ENCODE data around the gene GRAP. TPM values are rescaled to one million over a fixed set of nuclear protein-coding genes. Genes with fewer than 3 reads are reported as not detected.

The GRAP gene
- total RNA-seq, 1 experiment from 2014 or later: 0.55 TPM

DNA sequence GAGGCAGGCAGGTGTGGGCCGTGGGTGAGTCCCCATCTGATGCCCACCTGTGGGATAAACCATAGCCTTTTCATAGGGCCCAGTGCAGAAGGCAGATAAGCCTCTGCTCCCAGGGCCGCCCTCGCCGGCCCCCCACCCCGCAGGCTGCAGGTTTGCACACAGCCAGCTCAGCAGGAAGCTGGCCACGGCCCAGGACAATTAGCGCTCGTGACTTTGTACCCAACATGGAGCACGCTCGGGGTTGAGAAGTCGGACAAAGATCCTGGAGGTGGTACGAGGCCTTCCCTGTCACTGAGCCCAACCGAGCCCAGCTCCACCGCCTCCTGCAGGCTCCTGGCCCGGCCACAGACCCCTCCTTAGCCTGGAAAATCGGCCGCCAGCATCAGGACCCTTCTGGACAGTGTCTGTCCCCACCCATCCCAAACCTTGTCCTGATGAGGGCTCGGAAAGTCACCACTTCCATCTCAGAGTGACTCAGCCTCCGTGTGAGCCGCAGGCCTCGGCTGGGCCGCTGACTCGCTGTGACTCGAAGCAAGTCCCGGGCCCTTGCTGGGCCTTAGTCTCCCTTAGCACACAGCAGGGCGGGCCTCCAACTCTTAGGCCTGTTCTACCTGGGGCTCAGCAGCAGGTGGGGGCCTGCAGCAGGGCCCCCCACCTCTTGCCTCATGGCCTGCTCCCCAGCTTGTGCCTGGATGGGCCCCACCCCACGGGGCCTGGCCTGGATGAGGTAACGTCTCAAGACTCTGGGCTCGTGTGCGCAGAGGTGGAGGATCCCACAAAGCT lies 64.9 kb downstream of the GRAP start:
- H3K36me3 Mint-ChIP-seq (ENCODE audit: insufficient read depth in 1 of 3, low read depth in 3 of 3): peaks cover 23 to 49% (median 44%) of the 10 kb centered on the region in 3 experiments; a peak in 6 of 7 replicates
- Histone ChIP-seq H3K79me2 (ENCODE audit: insufficient read depth, low read length) (no peaks in the 10 kb centered on the region), H3K79me1 (ENCODE audit: insufficient read depth, low read depth, low read length, poor library complexity, severe bottlenecking) (no peaks in the 10 kb centered on the region), H2BK12ac (ENCODE audit: insufficient read length, low read depth, low read length) (no peak overlapping the region), H3K23me2 (ENCODE audit: insufficient read length, low read depth, low read length, poor library complexity, severe bottlenecking) (no peaks in the 10 kb centered on the region), H2BK15ac (ENCODE audit: low read depth, low read length) (no peak overlapping the region), H2BK5ac (ENCODE audit: insufficient read length, low read length) (no peak overlapping the region), H4K91ac (ENCODE audit: insufficient read length, low read depth, low read length) (no peak overlapping the region), H3K9ac (ENCODE audit: extremely low read depth, insufficient read length, low read length) (no peak overlapping the region), H3K4me2 (ENCODE audit: insufficient read depth, insufficient read length, low read length) (no peak overlapping the region), H3K27ac (ENCODE audit: insufficient read length, low read depth, low read length) (no peak overlapping the region), H3K18ac (ENCODE audit: insufficient read length, low read depth, low read length) (no peak overlapping the region), H3K4ac (ENCODE audit: low read depth, low read length) (no peak overlapping the region), H2BK120ac (ENCODE audit: low read depth, low read length, poor library complexity, severe bottlenecking) (no peak overlapping the region), H3K14ac (ENCODE audit: insufficient read depth, low read length) (no peak overlapping the region), H4K8ac (replicated peaks; ENCODE audit: insufficient read length, low read depth, low read length) (no peak overlapping the region), H3K56ac (ENCODE audit: insufficient read length, low read depth, low read length) (no peak overlapping the region), H2AFZ (ENCODE audit: low read length) (no peak overlapping the region), H4K20me1 (ENCODE audit: control insufficient read depth, insufficient read depth, insufficient read length) (no peaks in the 10 kb centered on the region), H3K27me3 (ENCODE audit: insufficient read depth, low read length) (no peaks in the 10 kb centered on the region), H3K4me1 (ENCODE audit: insufficient read depth, low read length) (no peaks in the 10 kb centered on the region), H4K5ac (ENCODE audit: insufficient read length, low read depth, low read length) (no peak overlapping the region), H3K9me3 (ENCODE audit: control insufficient read depth, low read depth, low read length) (no peaks in the 10 kb centered on the region), H3T11ph (ENCODE audit: low read length) (no peak overlapping the region), H3K23ac (ENCODE audit: insufficient read length, low read depth, low read length) (no peak overlapping the region), H2BK20ac (ENCODE audit: low read depth, low read length, poor library complexity, severe bottlenecking) (no peak overlapping the region), H2AK5ac (ENCODE audit: insufficient read length, low read length) (no peak overlapping the region)
- DNase-seq: no peak
- no peaks in the 10 kb centered on the region for H3K9me3 Mint-ChIP-seq
- TF ChIP-seq, protein P1, sequence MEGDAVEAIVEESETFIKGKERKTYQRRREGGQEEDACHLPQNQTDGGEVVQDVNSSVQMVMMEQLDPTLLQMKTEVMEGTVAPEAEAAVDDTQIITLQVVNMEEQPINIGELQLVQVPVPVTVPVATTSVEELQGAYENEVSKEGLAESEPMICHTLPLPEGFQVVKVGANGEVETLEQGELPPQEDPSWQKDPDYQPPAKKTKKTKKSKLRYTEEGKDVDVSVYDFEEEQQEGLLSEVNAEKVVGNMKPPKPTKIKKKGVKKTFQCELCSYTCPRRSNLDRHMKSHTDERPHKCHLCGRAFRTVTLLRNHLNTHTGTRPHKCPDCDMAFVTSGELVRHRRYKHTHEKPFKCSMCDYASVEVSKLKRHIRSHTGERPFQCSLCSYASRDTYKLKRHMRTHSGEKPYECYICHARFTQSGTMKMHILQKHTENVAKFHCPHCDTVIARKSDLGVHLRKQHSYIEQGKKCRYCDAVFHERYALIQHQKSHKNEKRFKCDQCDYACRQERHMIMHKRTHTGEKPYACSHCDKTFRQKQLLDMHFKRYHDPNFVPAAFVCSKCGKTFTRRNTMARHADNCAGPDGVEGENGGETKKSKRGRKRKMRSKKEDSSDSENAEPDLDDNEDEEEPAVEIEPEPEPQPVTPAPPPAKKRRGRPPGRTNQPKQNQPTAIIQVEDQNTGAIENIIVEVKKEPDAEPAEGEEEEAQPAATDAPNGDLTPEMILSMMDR (conservative IDR thresholded peaks at IDR 0.05): no peak
- no peaks in the 10 kb centered on the region for H3K27me3 Mint-ChIP-seq (ENCODE audit: low read depth)
- peak overlapping the region; percentile 76 to 92 (median 87); a peak in 5 of 7 replicates for H3K27ac Mint-ChIP-seq
- no CpG with 5 or more reads among the region's 30 CpGs for WGBS (ENCODE audit: extremely low coverage, insufficient read length, low lambda C conversion rate)
- H3K4me1 Mint-ChIP-seq: peaks cover 9 to 11% of the 10 kb centered on the region in 2 experiments
- no peak overlapping the region for H3K4me3 Mint-ChIP-seq

Data from H9 (cell line).